ENCODE measurements around the gene ATF2. TPM values are rescaled to one million over a fixed set of nuclear protein-coding genes. Genes with fewer than 3 reads are reported as not detected.

The ATF2 gene, protein sequence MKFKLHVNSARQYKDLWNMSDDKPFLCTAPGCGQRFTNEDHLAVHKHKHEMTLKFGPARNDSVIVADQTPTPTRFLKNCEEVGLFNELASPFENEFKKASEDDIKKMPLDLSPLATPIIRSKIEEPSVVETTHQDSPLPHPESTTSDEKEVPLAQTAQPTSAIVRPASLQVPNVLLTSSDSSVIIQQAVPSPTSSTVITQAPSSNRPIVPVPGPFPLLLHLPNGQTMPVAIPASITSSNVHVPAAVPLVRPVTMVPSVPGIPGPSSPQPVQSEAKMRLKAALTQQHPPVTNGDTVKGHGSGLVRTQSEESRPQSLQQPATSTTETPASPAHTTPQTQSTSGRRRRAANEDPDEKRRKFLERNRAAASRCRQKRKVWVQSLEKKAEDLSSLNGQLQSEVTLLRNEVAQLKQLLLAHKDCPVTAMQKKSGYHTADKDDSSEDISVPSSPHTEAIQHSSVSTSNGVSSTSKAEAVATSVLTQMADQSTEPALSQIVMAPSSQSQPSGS
- 10 to 100 TPM; 46.0 to 59.6 (median 47.3) TPM for total RNA-seq
- 10 to 100 TPM; 13.2 to 17.3 (median 13.4) TPM for polyA plus RNA-seq

DNA sequence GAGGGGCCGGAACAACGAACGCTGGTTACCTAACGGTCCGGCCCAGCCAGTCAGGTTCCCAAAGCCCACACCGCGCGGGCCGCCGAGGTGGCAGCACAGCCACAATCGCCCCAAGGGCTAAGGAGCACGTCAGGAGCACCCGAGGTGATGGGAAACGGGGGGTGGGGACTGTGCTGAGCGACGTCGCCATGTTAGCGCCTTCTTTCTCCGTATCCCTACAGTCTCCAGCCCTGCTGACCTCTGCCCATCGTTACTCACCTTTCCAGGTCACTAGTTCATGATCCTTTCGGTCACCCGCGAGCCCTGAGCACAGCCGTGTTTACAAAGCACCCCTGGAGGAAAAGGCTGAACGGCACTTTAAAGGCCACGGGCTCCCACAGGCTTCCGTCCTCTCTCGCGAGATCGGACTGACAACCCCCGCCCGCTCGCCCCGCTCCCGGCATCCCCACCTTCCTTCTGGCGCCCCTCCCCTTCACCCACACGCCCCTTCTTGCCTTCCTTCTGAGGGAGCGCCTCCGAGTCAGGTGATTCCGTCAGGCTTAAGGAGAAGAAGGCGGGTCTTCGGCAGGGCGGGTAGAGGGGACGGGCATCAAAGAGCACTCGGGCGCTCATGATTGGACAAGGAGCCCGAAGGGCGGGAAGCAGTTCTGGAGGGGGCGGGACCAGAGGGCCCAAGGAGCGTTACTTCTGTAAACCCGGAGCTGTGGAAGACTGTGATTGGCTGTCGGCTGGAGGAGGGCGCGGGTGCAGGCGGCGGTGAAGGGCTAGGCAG lies at the start of gene ATF2:
ATF2 (minus strand) TSS at position 412 of the 772 bp plus-strand sequence. CDS start 31,760 bp downstream, outside the sequence.
- DNase-seq, result peak; percentile 100

DNA sequence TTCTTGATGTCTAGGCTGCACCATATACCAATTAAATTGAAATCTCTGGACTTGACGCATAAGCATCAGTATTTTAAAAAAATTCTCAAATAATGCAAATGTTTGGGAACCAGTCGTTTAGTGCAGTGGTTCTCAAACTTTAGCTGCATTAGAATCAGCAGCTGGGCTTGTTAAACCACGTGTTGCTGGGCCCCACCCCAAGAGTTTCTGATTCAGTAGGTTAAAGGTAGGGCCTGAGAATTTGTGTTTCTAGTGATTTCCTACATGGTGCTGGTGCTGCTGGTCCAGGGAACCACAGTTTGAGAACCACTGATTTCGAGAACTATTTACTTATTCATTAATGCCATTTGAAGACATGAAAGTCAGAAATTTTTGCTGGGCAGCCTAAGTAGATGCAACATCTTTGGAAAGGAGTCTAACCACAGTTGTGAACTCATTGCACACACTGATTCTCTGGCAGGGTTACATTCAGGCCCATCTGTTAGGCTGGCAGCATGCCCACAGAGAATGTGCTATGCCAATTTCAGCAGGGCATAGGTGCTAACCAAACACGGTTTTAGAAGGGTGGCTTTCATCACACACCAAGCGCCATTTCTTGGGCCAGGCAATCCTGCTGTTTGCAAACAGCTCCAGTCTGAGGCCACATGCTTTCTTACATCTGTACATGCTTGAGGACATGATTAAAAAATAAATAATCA lies 39.9 kb upstream of the ATF2 start:
- WGBS, 2 donors, result 51 to 71% methylated on average over 6 of the region's 6 CpGs
- intact Hi-C loops (cut with DNase I), result no loop called here
- H3K9me3 ChIP-seq, result no peaks in the 10 kb centered on the region
- H3K4me1 ChIP-seq, result no peaks in the 10 kb centered on the region
- DNase-seq, result no peak
- no peak for TF ChIP-seq EP300 (IDR thresholded peaks at IDR 0.05)
- TF ChIP-seq POLR2AphosphoS5 (IDR thresholded peaks at IDR 0.05), result no peak
- TF ChIP-seq, protein P1, sequence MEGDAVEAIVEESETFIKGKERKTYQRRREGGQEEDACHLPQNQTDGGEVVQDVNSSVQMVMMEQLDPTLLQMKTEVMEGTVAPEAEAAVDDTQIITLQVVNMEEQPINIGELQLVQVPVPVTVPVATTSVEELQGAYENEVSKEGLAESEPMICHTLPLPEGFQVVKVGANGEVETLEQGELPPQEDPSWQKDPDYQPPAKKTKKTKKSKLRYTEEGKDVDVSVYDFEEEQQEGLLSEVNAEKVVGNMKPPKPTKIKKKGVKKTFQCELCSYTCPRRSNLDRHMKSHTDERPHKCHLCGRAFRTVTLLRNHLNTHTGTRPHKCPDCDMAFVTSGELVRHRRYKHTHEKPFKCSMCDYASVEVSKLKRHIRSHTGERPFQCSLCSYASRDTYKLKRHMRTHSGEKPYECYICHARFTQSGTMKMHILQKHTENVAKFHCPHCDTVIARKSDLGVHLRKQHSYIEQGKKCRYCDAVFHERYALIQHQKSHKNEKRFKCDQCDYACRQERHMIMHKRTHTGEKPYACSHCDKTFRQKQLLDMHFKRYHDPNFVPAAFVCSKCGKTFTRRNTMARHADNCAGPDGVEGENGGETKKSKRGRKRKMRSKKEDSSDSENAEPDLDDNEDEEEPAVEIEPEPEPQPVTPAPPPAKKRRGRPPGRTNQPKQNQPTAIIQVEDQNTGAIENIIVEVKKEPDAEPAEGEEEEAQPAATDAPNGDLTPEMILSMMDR (IDR thresholded peaks at IDR 0.05), result no peak
- no peak for TF ChIP-seq POLR2A (IDR thresholded peaks at IDR 0.05)
- H3K36me3 ChIP-seq, result no peaks in the 10 kb centered on the region
- H3K27ac ChIP-seq, result no peak overlapping the region
- H3K27me3 ChIP-seq, result no peaks in the 10 kb centered on the region
- H3K4me3 ChIP-seq, result no peak overlapping the region

More for the DNA sequence above, at the start of gene ATF2:
- no peaks in the 10 kb centered on the region for H3K9me3 ChIP-seq
- peak within 1 kb of the TSS; percentile 93 to 99 (median 96) for H3K27ac ChIP-seq
- H3K36me3 ChIP-seq, result no peaks in the 10 kb centered on the region
- peaks cover 0 to 29% (median 21%) of the 10 kb centered on the region in 4 donors for H3K4me1 ChIP-seq
- intact Hi-C loops (cut with DNase I), result loop anchor here (1.0 to 10.0 kb wide), 4 partner anchors 13 to 929 kb away; partner anchors contain the start of genes ATP5MC3 and HOXD12
- H3K27me3 ChIP-seq, result no peaks in the 10 kb centered on the region
- peak within 1 kb of the TSS; percentile 73 to 98 (median 89) for H3K4me3 ChIP-seq
- WGBS, 2 donors, result 0% methylated on average over 56 of the region's 56 CpGs
- peak; percentile 55 to 59 for TF ChIP-seq POLR2A (IDR thresholded peaks at IDR 0.05)
- peak in 1 of 4 donors; percentile 4 for TF ChIP-seq EP300 (IDR thresholded peaks at IDR 0.05)
- TF ChIP-seq, protein P1 (IDR thresholded peaks at IDR 0.05), result no peak
- peak; percentile 77 to 88 (median 86) for TF ChIP-seq POLR2AphosphoS5 (IDR thresholded peaks at IDR 0.05)

DNA sequence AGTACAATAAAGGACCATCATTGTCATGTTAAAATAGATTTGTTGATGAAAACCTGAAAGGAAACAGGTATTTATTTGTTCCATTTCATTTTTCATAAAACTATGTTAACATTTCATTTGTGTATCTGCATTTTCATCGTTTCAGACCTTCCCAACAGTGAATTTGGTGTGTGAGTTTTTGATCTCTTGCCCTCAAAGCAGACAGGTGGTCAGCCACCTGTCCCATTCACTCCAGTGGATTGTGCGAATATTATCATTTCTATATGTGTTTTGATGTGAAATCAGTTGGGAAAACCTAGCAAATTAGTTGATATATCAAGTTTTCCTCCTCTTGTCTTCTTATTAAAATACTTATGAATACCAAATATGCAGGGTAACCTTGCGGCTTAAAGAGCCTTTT lies 38.9 kb upstream of the ATF2 start:
- no peak overlapping the region for H3K27ac ChIP-seq
- TF ChIP-seq, protein P1 (IDR thresholded peaks at IDR 0.05), result no peak
- no peak for TF ChIP-seq EP300 (IDR thresholded peaks at IDR 0.05)
- TF ChIP-seq POLR2A (IDR thresholded peaks at IDR 0.05), result no peak
- TF ChIP-seq POLR2AphosphoS5 (IDR thresholded peaks at IDR 0.05), result no peak
- no peak overlapping the region for H3K4me3 ChIP-seq
- no peaks in the 10 kb centered on the region for H3K9me3 ChIP-seq
- no peaks in the 10 kb centered on the region for H3K27me3 ChIP-seq
- DNase-seq, result no peak
- H3K4me1 ChIP-seq, result no peaks in the 10 kb centered on the region
- no peaks in the 10 kb centered on the region for H3K36me3 ChIP-seq
- intact Hi-C loops (cut with DNase I), result no loop called here
- 86 to 90% methylated on average over 3 of the region's 3 CpGs for WGBS, 2 donors

DNA sequence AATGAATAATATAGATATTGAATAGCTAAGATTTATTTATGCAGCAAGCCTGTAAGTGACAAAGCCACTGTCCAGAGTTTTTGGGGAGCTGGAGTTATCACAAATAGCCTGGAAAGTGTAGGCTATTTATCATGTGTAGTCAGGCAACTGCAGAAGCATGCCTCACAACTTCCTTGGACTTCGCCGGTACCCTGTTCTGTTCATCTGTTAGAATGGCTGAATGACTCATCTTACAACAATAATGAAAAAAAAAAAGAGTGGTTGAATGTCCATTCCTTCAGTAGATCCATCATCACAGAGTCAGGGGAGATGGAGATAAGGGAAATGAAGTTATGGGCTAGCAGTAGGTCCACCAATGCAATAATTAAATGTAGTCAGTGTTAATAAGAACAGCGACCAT lies 37.5 kb upstream of the ATF2 start:
- H3K27me3 ChIP-seq, result no peaks in the 10 kb centered on the region
- no peak for DNase-seq
- no peaks in the 10 kb centered on the region for H3K36me3 ChIP-seq
- no peak overlapping the region for H3K4me3 ChIP-seq
- TF ChIP-seq, protein P1 (IDR thresholded peaks at IDR 0.05), result no peak
- TF ChIP-seq POLR2A (IDR thresholded peaks at IDR 0.05) (no peak), EP300 (IDR thresholded peaks at IDR 0.05) (no peak), POLR2AphosphoS5 (IDR thresholded peaks at IDR 0.05) (no peak)
- H3K27ac ChIP-seq, result no peak overlapping the region
- H3K9me3 ChIP-seq, result no peaks in the 10 kb centered on the region
- WGBS, 2 donors, result 91 to 99% methylated on average over 3 of the region's 3 CpGs
- no peaks in the 10 kb centered on the region for H3K4me1 ChIP-seq
- intact Hi-C loops (cut with DNase I), result no loop called here

Data from sigmoid colon (tissue), 7 donors.